Measurements from ENCODE around the gene VKORC1. TPM values are rescaled to one million over a fixed set of nuclear protein-coding genes. Genes with fewer than 3 reads are reported as not detected.

VKORC1 gene
- total RNA-seq, 1 experiment from 2014 or later: 119 TPM

DNA sequence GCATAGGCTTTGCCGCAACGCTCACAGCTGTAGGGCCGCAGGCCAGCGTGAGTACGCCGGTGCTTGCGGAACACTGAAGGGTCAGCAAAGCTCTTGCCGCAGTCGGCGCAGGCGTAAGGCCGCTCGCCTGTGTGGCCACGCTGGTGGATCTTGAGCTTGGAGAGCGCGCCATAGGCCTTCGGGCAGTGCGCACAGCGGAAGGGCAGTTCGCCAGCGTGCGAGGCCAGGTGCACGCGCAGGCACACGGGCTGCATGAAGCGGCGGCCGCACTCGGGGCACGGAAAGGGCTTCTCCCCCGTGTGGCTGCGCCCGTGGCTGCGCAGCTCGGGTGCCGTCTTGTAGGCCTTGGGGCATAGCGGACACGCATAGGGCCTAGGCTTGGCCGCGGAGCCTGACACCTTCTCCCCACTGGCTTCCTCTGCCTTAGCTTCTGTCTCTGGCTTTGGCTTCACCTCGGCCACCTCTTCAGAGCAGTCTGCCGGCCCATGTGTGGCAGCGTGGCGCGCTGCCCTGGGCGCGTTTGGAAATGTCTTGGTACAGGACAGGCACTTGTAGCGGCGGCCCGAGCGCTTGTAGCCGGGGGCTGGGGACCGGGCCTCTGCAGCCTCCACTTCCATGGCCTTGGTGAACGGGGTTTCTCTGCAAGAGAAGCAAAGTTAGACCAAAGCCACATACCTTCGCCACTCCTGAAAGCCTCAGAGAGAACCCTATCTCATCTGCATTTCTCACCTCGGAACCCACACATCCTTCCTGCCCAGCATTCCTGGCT is 30.6 kb downstream of the VKORC1 start:
- Histone ChIP-seq H3K4me1 (replicated peaks) (peaks cover 10% of the 10 kb centered on the region), H3K36me3 (peaks cover 48% of the 10 kb centered on the region), H3K9me3 (replicated peaks) (no peaks in the 10 kb centered on the region), H3K27ac (no peak overlapping the region), H3K27me3 (replicated peaks) (no peaks in the 10 kb centered on the region), H3K4me3 (no peak overlapping the region)
- DNase-seq (ENCODE audit: low read depth in 1 of 2, low spot score in 2 of 2): no peak

DNA sequence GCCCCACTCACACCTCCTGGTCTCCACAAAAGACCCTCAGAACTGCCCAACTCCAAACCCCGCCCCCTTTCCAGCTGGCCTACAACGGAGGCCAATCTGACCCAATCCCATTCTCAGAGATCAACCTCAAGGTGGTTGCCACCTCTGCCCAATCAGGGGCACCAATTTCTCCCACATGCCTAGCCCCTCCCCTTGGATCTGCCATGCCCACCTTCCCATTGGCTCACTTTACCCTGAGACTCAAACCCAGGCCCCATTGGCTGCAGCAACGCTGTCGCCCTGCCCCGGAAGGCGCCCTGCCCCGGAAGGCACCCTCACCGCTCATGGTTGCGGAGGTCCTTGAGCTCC is 31.1 kb downstream of the VKORC1 start:
- H3K4me3 ChIP-seq: no peak overlapping the region
- H3K27ac ChIP-seq: no peak overlapping the region

DNA sequence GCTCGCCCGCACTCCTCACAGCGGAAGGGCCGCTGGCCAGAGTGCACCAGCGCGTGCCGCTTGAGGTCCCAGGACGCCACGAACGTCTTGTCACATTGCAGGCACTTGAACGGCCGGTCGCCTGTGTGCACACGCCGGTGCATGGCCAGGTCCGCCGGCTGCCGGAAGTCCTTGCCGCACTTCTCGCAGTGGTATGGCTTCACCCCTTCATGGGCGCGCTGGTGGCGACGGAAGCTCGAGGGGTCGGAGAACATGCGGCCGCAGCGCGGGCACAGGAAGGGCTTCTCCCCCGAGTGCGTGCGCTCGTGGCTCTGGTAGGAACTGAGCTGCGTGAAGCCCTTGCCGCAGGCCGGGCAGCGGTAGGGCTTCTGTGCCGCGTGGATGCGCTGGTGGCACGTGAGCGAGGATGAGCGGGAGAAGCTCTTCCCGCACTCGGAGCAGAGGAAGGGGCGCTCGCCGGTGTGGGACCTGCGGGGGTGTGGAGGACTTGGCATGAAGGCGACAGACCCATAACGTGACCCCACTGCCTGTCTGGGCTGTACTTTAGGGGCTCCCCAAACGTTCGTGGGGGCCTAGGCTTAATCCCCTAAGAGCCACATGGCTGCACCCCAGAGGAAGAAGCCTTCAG is 32.7 kb downstream of the VKORC1 start:
- Histone ChIP-seq H3K4me3 (no peak overlapping the region), H3K36me3 (peaks cover 52% of the 10 kb centered on the region), H3K9me3 (replicated peaks) (no peaks in the 10 kb centered on the region), H3K4me1 (replicated peaks) (peaks cover 10% of the 10 kb centered on the region), H3K27ac (no peak overlapping the region), H3K27me3 (replicated peaks) (no peaks in the 10 kb centered on the region)
- no peak for DNase-seq (ENCODE audit: low read depth in 1 of 2, low spot score in 2 of 2)

More for the DNA sequence above, 31.1 kb downstream of the VKORC1 start:
- Histone ChIP-seq H3K4me1 (replicated peaks) (peaks cover 10% of the 10 kb centered on the region), H3K9me3 (replicated peaks) (no peaks in the 10 kb centered on the region), H3K36me3 (peaks cover 51% of the 10 kb centered on the region), H3K27me3 (replicated peaks) (no peaks in the 10 kb centered on the region)
- no peak for DNase-seq (ENCODE audit: low read depth in 1 of 2, low spot score in 2 of 2)

DNA sequence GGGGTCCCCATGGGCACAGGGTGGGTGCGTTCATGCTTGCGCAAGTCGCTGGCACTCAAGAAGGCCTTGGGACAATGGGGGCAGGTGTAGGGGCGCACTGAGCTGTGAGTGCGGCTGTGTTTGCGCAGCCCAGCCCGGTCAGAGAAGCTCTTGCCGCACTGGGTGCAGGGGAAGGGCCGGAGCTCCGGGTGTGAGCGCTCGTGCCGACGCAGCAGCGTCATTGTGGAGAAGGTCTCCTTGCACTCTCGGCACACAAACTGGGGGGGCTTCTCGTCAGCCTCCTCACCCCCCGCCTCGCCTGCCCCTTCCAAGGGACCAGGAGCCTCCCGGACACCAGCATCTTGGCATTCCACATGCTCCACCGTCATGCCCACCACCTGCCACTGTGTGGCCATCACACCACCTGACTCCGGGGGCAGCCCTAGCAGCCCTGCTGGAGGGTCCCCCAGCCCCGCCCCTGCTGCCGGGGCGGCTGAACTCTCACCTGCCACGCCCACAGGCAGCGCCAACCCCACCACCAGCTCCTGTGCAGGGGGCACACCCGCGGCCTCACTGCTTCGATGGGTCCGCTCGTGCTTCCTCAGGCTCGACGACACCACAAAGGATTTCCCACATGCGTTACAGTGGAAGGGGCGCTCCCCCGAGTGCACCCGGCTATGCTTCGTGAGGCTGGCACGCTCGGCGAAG is 33.3 kb downstream of the VKORC1 start:
- Histone ChIP-seq H3K27me3 (replicated peaks) (no peaks in the 10 kb centered on the region), H3K27ac (no peak overlapping the region), H3K9me3 (replicated peaks) (no peaks in the 10 kb centered on the region), H3K4me3 (no peak overlapping the region), H3K4me1 (replicated peaks) (peaks cover 10% of the 10 kb centered on the region), H3K36me3 (peaks cover 52% of the 10 kb centered on the region)
- no peak for DNase-seq (ENCODE audit: low read depth in 1 of 2, low spot score in 2 of 2)

DNA sequence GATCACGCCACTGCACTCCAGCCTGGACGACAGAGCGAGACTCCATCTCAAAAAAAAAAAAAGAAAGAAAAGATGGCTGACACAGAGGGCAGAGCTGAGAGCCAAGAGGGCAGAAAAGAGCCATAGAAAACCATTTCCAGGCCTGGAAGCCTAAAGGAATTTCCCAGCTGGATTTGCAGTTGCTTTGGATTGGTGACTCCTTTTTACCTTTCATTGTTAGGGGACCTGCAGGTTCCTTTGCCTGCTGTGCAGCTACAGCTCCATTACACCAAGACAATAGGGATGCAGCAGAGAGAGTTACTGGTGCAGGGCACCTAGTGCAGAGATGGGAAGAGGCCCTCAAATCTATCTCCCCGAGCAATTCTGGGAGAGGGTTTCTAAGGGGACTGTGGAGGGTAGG is 39.0 kb downstream of the VKORC1 start:
- Histone ChIP-seq H3K9me3 (replicated peaks) (no peaks in the 10 kb centered on the region), H3K27me3 (replicated peaks) (no peaks in the 10 kb centered on the region), H3K4me3 (no peak overlapping the region), H3K36me3 (peaks cover 17% of the 10 kb centered on the region), H3K4me1 (replicated peaks) (peaks cover 9% of the 10 kb centered on the region), H3K27ac (no peak overlapping the region)
- DNase-seq (ENCODE audit: low read depth in 1 of 2, low spot score in 2 of 2): no peak

DNA sequence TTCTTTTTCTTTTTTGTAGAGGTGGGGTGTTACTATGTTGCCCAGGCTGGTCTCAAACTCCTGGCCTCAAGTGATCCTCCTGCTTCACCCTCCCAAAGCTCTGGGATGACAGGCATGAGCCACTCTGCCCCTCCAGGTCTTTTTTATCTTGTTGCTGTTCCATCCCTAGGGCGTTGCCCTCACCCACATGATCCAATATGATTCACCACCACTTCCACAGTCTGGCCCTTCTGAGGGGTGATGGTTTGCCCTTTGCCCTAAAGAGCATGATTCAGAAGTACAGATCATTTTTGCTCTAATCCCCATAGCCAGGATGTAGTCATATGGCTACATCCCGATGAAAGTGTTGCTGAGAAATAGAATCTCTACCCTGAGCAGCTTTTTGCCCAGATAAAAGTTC is 42.5 kb downstream of the VKORC1 start:
- H3K4me3 ChIP-seq: no peak overlapping the region
- H3K4me1 ChIP-seq (replicated peaks): peaks cover 9% of the 10 kb centered on the region
- H3K27me3 ChIP-seq (replicated peaks): no peaks in the 10 kb centered on the region
- H3K9me3 ChIP-seq (replicated peaks): no peaks in the 10 kb centered on the region
- H3K36me3 ChIP-seq: no peaks in the 10 kb centered on the region
- DNase-seq (ENCODE audit: low read depth in 1 of 2, low spot score in 2 of 2): peak; percentile 49 to 69
- H3K27ac ChIP-seq: no peak overlapping the region

DNA sequence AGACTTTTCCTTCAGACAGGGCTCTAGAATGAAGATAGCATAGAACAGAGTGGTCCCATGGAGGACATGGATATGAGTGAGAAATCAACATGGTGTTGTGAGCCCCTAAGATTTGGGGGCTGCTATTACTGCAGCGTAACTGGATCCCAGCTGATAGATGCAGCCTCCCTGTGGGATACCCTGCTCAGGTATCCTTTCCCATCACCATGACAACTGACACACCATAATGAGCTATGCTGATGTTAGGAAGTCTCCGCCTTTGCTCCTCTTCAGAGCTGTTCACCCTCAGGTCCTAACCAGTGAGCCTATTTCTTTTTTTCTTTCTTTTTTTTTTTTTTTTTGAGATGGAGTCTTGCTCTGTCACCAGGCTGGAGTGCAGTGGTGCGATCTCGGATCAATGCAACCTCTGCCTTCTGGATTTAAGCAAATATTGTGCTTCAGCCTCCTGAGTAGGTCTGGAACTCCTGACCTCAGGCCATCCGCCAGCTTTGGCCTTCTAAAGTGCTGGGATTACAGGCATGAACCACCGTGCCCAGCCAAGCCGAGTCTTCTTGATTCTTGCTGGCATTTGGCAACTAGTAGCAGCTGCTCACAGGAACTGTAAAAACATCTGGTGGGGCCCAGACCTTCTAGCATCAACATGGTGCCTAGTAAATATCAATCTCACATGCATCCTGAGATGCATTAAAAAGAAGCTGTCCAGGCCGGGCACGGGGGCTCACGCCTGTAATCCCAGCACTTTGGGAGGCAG is 44.1 kb downstream of the VKORC1 start:
- no peak for DNase-seq (ENCODE audit: low read depth in 1 of 2, low spot score in 2 of 2)
- Histone ChIP-seq H3K9me3 (replicated peaks) (no peaks in the 10 kb centered on the region), H3K36me3 (no peaks in the 10 kb centered on the region), H3K4me1 (replicated peaks) (peaks cover 9% of the 10 kb centered on the region), H3K27ac (no peak overlapping the region), H3K4me3 (no peak overlapping the region), H3K27me3 (replicated peaks) (no peaks in the 10 kb centered on the region)

DNA sequence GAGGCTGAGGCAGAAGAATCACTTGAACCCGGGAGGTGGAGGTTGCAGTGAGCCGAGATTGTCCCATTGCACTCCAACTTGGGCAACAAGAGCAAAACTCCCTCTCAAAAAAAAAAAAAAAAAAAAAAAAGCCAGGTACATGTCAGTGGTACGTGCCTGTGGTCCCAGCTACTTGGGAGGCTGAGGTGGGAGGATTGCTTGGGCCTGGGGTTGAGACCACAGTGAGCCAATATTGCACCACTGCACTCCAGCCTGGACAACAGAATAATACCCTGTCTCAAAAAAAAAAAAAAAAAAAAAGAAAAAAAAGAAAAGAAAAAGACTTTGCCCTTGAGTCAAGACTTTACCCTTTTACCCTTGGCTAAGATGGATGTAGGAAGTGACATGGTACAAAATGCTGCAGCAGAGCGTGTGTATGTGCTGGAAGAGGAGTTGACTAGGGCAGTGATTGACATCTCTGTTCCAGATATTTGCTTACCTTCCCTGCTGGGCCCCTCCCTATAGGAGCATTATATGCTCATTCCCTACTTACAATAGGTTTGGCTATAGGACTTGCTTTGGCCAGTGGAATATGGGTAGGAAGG is 50.6 kb downstream of the VKORC1 start:
- Histone ChIP-seq H3K27ac (no peak overlapping the region), H3K4me1 (replicated peaks) (no peaks in the 10 kb centered on the region), H3K27me3 (replicated peaks) (no peaks in the 10 kb centered on the region), H3K4me3 (no peak overlapping the region), H3K36me3 (peaks cover 22% of the 10 kb centered on the region), H3K9me3 (replicated peaks) (no peaks in the 10 kb centered on the region)
- DNase-seq (ENCODE audit: low read depth in 1 of 2, low spot score in 2 of 2): no peak

DNA sequence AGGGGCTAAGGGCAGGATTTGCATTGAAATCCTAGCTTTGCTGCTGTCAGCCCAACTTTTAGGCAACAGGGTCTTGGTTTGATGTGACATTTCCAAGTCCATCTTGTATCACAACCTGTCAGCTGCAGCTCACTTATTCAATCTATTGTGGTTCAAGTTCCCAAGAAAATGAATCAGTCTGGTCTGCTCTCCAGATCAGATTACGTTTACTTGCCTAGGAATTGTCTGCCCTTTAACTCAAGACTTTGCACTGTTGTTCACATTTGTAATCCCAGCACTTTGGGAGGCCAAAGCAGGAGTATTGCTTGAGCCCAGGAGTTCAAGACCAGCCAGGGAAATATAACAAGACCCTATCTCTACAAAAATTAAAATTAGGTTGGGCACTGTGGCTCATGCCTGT is 51.2 kb downstream of the VKORC1 start:
- Histone ChIP-seq H3K9me3 (replicated peaks) (no peaks in the 10 kb centered on the region), H3K4me1 (replicated peaks) (no peaks in the 10 kb centered on the region), H3K4me3 (no peak overlapping the region), H3K27ac (no peak overlapping the region), H3K36me3 (peaks cover 23% of the 10 kb centered on the region), H3K27me3 (replicated peaks) (no peaks in the 10 kb centered on the region)
- no peak for DNase-seq (ENCODE audit: low read depth in 1 of 2, low spot score in 2 of 2)

DNA sequence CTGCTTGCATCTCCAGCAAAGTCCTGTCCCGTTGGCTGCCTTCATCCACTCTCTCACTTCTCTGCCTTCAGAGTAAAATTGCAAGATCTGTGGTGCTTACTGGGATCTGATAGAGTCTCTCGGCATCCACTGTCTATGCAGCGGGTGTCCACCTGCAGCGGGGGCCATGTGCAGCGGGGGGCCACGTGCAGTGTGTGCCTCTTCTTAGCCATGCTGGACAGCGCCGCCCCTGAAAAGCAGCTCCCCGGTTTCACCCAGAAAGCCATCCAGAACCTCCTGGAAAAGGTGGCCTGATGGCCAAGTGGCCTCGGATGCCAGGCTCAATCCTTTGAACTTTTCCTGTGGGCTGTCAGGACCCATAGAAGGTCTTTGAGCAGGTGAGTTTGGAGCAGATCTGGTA is 51.7 kb downstream of the VKORC1 start:
- Histone ChIP-seq H3K36me3 (peaks cover 23% of the 10 kb centered on the region), H3K4me3 (no peak overlapping the region), H3K9me3 (replicated peaks) (no peaks in the 10 kb centered on the region), H3K4me1 (replicated peaks) (no peaks in the 10 kb centered on the region), H3K27me3 (replicated peaks) (no peaks in the 10 kb centered on the region), H3K27ac (no peak overlapping the region)
- no peak for DNase-seq (ENCODE audit: low read depth in 1 of 2, low spot score in 2 of 2)

Other genes starting within 250 kb of the VKORC1 start
- gene BCL7C, start 200.7 kb downstream of the VKORC1 start, total RNA-seq (2014; rRNA removed; shearing (Covaris generic)): 52.8 and 58.5 TPM in 2 replicates
- 1.3 and 3.5 TPM in 2 replicates for gene CTF1, start 198.2 kb downstream of the VKORC1 start, total RNA-seq (2014; rRNA removed; shearing (Covaris generic))
- gene FBXL19, start 171.2 kb downstream of the VKORC1 start, total RNA-seq (2014; rRNA removed; shearing (Covaris generic)): 7.1 and 8.9 TPM in 2 replicates
- gene ORAI3, start 145.7 kb downstream of the VKORC1 start, total RNA-seq (2014; rRNA removed; shearing (Covaris generic)): 8.7 and 9.1 TPM in 2 replicates
- 0.60 and 2.2 TPM in 2 replicates for gene SETD1A, start 137.0 kb downstream of the VKORC1 start, total RNA-seq (2014; rRNA removed; shearing (Covaris generic))
- gene HSD3B7, start 109.6 kb downstream of the VKORC1 start, total RNA-seq (2014; rRNA removed; shearing (Covaris generic)): 4.1 and 7.8 TPM in 2 replicates
- gene STX1B, start 84.2 kb downstream of the VKORC1 start, total RNA-seq (2014; rRNA removed; shearing (Covaris generic)): 0.05 and 0.06 TPM in 2 replicates
- 5.2 and 11.8 TPM in 2 replicates for gene STX4, start 61.2 kb downstream of the VKORC1 start, total RNA-seq (2014; rRNA removed; shearing (Covaris generic))
- 13.2 and 16.0 TPM in 2 replicates for gene ZNF668, start 20.6 kb downstream of the VKORC1 start, total RNA-seq (2014; rRNA removed; shearing (Covaris generic))
- 6.7 and 13.3 TPM in 2 replicates for gene ZNF646, start 20.4 kb downstream of the VKORC1 start, total RNA-seq (2014; rRNA removed; shearing (Covaris generic))
- gene PRSS53, start 5.9 kb downstream of the VKORC1 start, total RNA-seq (2014; rRNA removed; shearing (Covaris generic)): 1.9 and 2.6 TPM in 2 replicates
- gene BCKDK, start 13.6 kb upstream of the VKORC1 start, total RNA-seq (2014; rRNA removed; shearing (Covaris generic)): 19.1 and 20.8 TPM in 2 replicates
- gene KAT8, start 22.9 kb upstream of the VKORC1 start, total RNA-seq (2014; rRNA removed; shearing (Covaris generic)): 32.3 and 45.2 TPM in 2 replicates
- not detected in 2 replicates for gene PRSS8, start 40.9 kb upstream of the VKORC1 start, total RNA-seq (2014; rRNA removed; shearing (Covaris generic))
- 0.18 and 0.38 TPM in 2 replicates for gene PRSS36, start 55.3 kb upstream of the VKORC1 start, total RNA-seq (2014; rRNA removed; shearing (Covaris generic))
- gene FUS, start 85.3 kb upstream of the VKORC1 start, total RNA-seq (2014; rRNA removed; shearing (Covaris generic)): 32.0 and 37.5 TPM in 2 replicates
- 15.4 and 21.6 TPM in 2 replicates for gene PYCARD, start 108.0 kb upstream of the VKORC1 start, total RNA-seq (2014; rRNA removed; shearing (Covaris generic))
- gene TRIM72, start 119.3 kb upstream of the VKORC1 start, total RNA-seq (2014; rRNA removed; shearing (Covaris generic)): not detected in 2 replicates
- gene PYDC1, start 122.3 kb upstream of the VKORC1 start, total RNA-seq (2014; rRNA removed; shearing (Covaris generic)): not detected in 2 replicates
- 0.05 TPM in 1 of 2 replicates, not detected in the other for gene ITGAM, start 165.2 kb upstream of the VKORC1 start, total RNA-seq (2014; rRNA removed; shearing (Covaris generic))